CD14-positive monocyte (primary cell): Measurements from ENCODE around the gene SCG5. TPM values are rescaled to one million over a fixed set of nuclear protein-coding genes. Genes with fewer than 3 reads are reported as not detected.

Source experiments
- DNase-seq, 3 donors: peaks; one replicate each; pipeline ENCODE4 v3.0.0-alpha.2; 2011 to 2022
- H2AFZ ChIP-seq: 2 replicates; pipeline ENCODE4 v1.6.0; 2012; ENCODE audit warnings: mild to moderate bottlenecking, low read depth, low read length, inconsistent platforms; ENCODE audit not compliant: insufficient read depth, poor library complexity, severe bottlenecking
- H3K27ac ChIP-seq, 2 donors: 1 replicate in 1 of 2; 2 replicates in 1 of 2; pipeline ENCODE4 v1.5.1; 2012 to 2013; ENCODE audit warnings: low read length in 2 of 2, control low read depth in 1 of 2, inconsistent platforms in 1 of 2, low read depth in 1 of 2, mild to moderate bottlenecking in 1 of 2
- H3K27me3 ChIP-seq, 2 donors: one replicate each; pipeline versions ENCODE4 v1.6.0 to v1.6.1; 2011 to 2013; ENCODE audit warnings: low read length in 2 of 2; ENCODE audit not compliant: control insufficient read depth in 2 of 2, insufficient read depth in 2 of 2
- H3K36me3 ChIP-seq, 2 donors: replicated peaks in 1 of 2; 1 replicate in 1 of 2; 2 replicates in 1 of 2; pipeline versions ENCODE4 v1.5.1 to v1.6.1; 2012 to 2013; ENCODE audit warnings: low read length in 2 of 2, control low read depth in 1 of 2, inconsistent platforms in 1 of 2, mild to moderate bottlenecking in 1 of 2; ENCODE audit not compliant: insufficient read depth in 2 of 2, control insufficient read depth in 1 of 2
- H3K4me1 ChIP-seq, 2 donors: 1 replicate in 1 of 2; 2 replicates in 1 of 2; pipeline versions ENCODE4 v1.5.1 to v1.6.1; 2012 to 2013; ENCODE audit warnings: low read length in 2 of 2, control low read depth in 1 of 2, inconsistent platforms in 1 of 2, mild to moderate bottlenecking in 1 of 2, moderate library complexity in 1 of 2; ENCODE audit not compliant: insufficient read depth in 2 of 2, control insufficient read depth in 1 of 2
- H3K4me2 ChIP-seq: replicated peaks from 2 replicates; pipeline ENCODE3; 2012; ENCODE audit warnings: low read length, moderate library complexity, mild to moderate bottlenecking; ENCODE audit not compliant: poor library complexity, severe bottlenecking; ENCODE audit errors: extremely low read depth
- H3K4me3 ChIP-seq, 3 experiments: fragments of 200-600 bp in 1 of 3; sonication (generic) in 1 of 3; replicated peaks in 1 of 3; 1 replicate in 2 of 3; 2 replicates in 1 of 3; pipeline ENCODE4 v1.5.1; 2011 to 2013; ENCODE audit warnings: low read length in 3 of 3, mild to moderate bottlenecking in 3 of 3, control low read depth in 2 of 3, low read depth in 2 of 3, inconsistent platforms in 1 of 3, moderate library complexity in 1 of 3
- H3K79me2 ChIP-seq: 2 replicates; pipeline ENCODE4 v1.6.0; 2012; ENCODE audit warnings: mild to moderate bottlenecking, control low read depth, inconsistent platforms, low read length, moderate library complexity; ENCODE audit not compliant: insufficient read depth
- H3K9ac ChIP-seq: 2 replicates; pipeline ENCODE4 v1.6.0; 2017; ENCODE audit warnings: low read length, mild to moderate bottlenecking; ENCODE audit not compliant: insufficient read depth, poor library complexity, severe bottlenecking
- H3K9me3 ChIP-seq, 2 donors: replicated peaks in 1 of 2; 1 replicate in 1 of 2; 2 replicates in 1 of 2; pipeline versions ENCODE4 v1.5.1 to v1.6.1; 2012 to 2013; ENCODE audit warnings: low read length in 2 of 2, control low read depth in 1 of 2; ENCODE audit not compliant: control insufficient read depth in 1 of 2, insufficient read depth in 1 of 2
- H4K20me1 ChIP-seq: 2 replicates; pipeline ENCODE4 v1.6.0; 2012; ENCODE audit warnings: mild to moderate bottlenecking, low read length, control low read depth, moderate library complexity; ENCODE audit not compliant: insufficient read depth
- H3K27ac Mint-ChIP-seq, 7 donors: one replicate each; pipeline ENCODE4 v1.8.0; 2020; ENCODE audit warnings: mild to moderate bottlenecking in 7 of 7, mixed read lengths in 7 of 7, moderate library complexity in 6 of 7, inconsistent platforms in 2 of 7
- H3K27me3 Mint-ChIP-seq, 3 donors: one replicate each; pipeline ENCODE4 v1.8.0; 2021 to 2022; ENCODE audit warnings: low read depth in 3 of 3, mild to moderate bottlenecking in 3 of 3, mixed read lengths in 3 of 3, moderate library complexity in 3 of 3, inconsistent platforms in 1 of 3
- H3K36me3 Mint-ChIP-seq, 2 donors: one replicate each; pipeline ENCODE4 v1.8.0; 2020; ENCODE audit warnings: mixed read lengths in 2 of 2, inconsistent platforms in 1 of 2, mild to moderate bottlenecking in 1 of 2
- H3K4me1 Mint-ChIP-seq: one replicate; pipeline ENCODE4 v1.8.0; 2020; ENCODE audit warnings: mild to moderate bottlenecking, mixed read lengths
- H3K4me3 Mint-ChIP-seq, 2 donors: one replicate each; pipeline ENCODE4 v1.8.0; 2020; ENCODE audit warnings: mild to moderate bottlenecking in 2 of 2, mixed read lengths in 2 of 2, moderate library complexity in 1 of 2
- H3K9me3 Mint-ChIP-seq, 7 donors: one replicate each; pipeline ENCODE4 v1.8.0; 2020 to 2022; ENCODE audit warnings: mixed read lengths in 7 of 7, mild to moderate bottlenecking in 6 of 7, moderate library complexity in 6 of 7, inconsistent platforms in 2 of 7
- CTCF ChIP-seq: fragments of 200-600 bp; IDR thresholded peaks from one replicate; pipeline ENCODE4 v1.8.0; 2022; ENCODE audit warnings: antibody characterized with exemption, mild to moderate bottlenecking
- WGBS: methylation state at CpG from one replicate; pipeline ENCODE4 v1.1.5; 2013; ENCODE audit warnings: missing lambda C conversion rate; ENCODE audit not compliant: insufficient coverage; 5-methylcytosine and 5-hydroxymethylcytosine counted together
- intact Hi-C, 2 donors: fragments of 100-400 bp; cut with micrococcal nuclease; formaldehyde crosslinking; loops; one replicate each; pipeline versions ENCODE4 v1.15.0 to v1.15.1; 2023
- polyA plus RNA-seq, 3 donors: library from polyadenylated mRNA; depleted of rRNA in 1 of 3; unstranded in 2 of 3; stranded (reverse) in 1 of 3; fragments of 300-500 nt in 2 of 3; fragments of >200 nt in 1 of 3; fragmentation: Illumina TruSeq in 2 of 3; gene quantifications; 1 replicate in 2 of 3; 2 replicates in 1 of 3; pipeline ENCODE4 v1.2.3, GENCODE V29; 2012 to 2021

The SCG5 gene
- polyA plus RNA-seq, 3 donors: not detected

DNA sequence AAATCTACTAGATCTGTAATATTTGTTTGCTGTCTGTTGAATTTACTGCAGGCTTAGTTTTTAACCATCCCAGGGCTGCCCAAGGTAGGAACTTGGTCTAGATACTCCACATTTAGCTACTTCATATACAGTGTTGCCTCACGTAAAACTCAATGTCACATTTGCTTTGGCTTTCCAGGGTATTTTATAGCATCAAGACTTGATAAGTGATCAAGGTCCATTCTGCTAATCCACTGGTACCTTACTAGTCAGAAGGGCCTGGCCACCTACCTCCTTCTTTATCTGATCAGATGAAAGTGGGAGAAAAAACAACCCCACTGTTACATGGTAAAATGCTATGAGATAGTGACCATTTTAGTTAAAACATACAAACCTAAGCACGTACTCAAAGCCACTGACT, 50.8 kb downstream of the SCG5 start:
- intact Hi-C loops: no loop called here
- Histone ChIP-seq H3K27me3 (no peaks in the 10 kb centered on the region), H3K4me2 (no peak overlapping the region), H3K79me2 (no peaks in the 10 kb centered on the region), H3K4me1 (no peaks in the 10 kb centered on the region), H3K9me3 (no peaks in the 10 kb centered on the region), H4K20me1 (no peaks in the 10 kb centered on the region), H3K36me3 (no peaks in the 10 kb centered on the region), H3K9ac (no peak overlapping the region), H2AFZ (no peak overlapping the region), H3K4me3 (no peak overlapping the region), H3K27ac (no peak overlapping the region)
- H3K27me3 Mint-ChIP-seq: peaks cover 0 to 11% (median 7%) of the 10 kb centered on the region in 3 donors
- no peaks in the 10 kb centered on the region for H3K4me1 Mint-ChIP-seq
- no peak for TF ChIP-seq CTCF
- no peaks in the 10 kb centered on the region for H3K9me3 Mint-ChIP-seq
- WGBS: no CpG with 5 or more reads among the region's 2 CpGs
- peaks cover 0 to 3% of the 10 kb centered on the region in 2 donors for H3K36me3 Mint-ChIP-seq
- H3K27ac Mint-ChIP-seq: no peak overlapping the region
- H3K4me3 Mint-ChIP-seq: no peak overlapping the region
- DNase-seq: no peak

DNA sequence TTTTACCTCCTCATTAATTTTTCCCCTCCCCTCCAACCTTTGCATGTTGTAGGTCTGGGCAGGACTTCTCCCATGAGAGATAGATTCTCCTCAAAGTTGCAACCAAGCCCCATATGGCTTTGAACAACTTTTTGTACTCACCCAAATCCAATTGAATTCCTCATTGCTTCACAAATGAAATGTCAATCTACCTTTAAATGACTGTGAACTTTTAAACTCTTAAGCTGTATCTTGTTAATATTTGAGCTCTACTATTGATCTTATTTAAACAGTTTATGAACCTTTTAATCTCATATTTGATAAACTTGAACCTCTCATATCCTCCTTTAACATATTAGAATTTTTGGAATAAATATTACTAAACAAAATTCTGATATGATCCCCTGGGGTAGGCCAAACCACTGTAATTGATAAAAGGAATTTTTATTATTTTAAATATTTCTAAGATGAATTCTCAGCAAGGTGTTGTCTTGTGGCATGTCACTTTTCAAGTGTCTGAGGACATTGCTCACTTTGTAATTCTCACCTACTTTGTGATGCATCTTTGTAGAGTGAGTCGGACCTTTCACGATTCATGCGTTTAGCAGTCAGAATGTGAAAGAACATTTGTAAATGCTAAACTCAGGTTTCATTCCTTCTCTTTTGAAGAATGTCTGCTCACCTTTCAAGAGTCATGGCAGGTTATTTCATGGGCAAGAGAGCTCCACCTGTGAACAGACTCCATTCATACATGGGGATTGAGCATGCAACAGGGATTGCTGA, 52.9 kb downstream of the SCG5 start:
- no peak overlapping the region for H2AFZ ChIP-seq
- intact Hi-C loops: no loop called here
- no peak overlapping the region for H3K4me3 ChIP-seq
- Mint-ChIP-seq H3K36me3 (peaks cover 0 to 3% of the 10 kb centered on the region in 2 donors), H3K9me3 (peaks cover 0 to under 1% (median 0%) of the 10 kb centered on the region in 7 donors), H3K27ac (no peak overlapping the region), H3K4me3 (no peak overlapping the region), H3K4me1 (no peaks in the 10 kb centered on the region), H3K27me3 (peaks cover 0 to 9% (median 5%) of the 10 kb centered on the region in 3 donors)
- no peak overlapping the region for H3K9ac ChIP-seq
- no peaks in the 10 kb centered on the region for H3K36me3 ChIP-seq
- H3K9me3 ChIP-seq: no peaks in the 10 kb centered on the region
- H3K27me3 ChIP-seq: no peaks in the 10 kb centered on the region
- 100% methylated on average over 3 of the region's 3 CpGs for WGBS
- no peak overlapping the region for H3K27ac ChIP-seq
- H4K20me1 ChIP-seq: no peaks in the 10 kb centered on the region
- H3K4me2 ChIP-seq: no peak overlapping the region
- TF ChIP-seq CTCF: no peak
- no peak for DNase-seq
- H3K79me2 ChIP-seq: no peaks in the 10 kb centered on the region
- H3K4me1 ChIP-seq: no peaks in the 10 kb centered on the region
